ENCODE measurements around the gene NDUFS7.

NDUFS7 gene

GRCh38 chr19:1401138-1401888 lies 17.6 kb downstream of the NDUFS7 start, which contains the start of gene GAMT:
Gene GAMT, minus strand, starts transcription at chr19:1401542. Its CDS starts 66 bp downstream, at chr19:1401476.
- no peak for FAIRE-seq

DNA sequence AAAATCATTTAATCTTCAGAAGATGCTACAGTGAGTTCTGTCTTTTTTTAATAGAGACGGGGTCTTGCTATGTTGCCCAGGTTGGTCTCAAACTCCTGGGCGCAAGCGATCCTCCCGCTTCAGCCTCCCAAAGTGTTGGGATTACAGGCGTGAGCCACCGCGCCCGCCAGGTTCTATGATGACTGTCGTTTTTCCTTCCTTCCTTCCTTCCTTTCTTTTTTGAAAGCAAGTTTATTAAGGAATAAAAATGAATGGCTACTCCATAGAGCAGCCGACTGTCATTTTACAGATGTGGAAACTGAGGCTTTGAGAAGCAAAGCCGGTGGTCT lies 18.1 kb downstream of the NDUFS7 start:
- no peak for FAIRE-seq

- FAIRE-seq = no peak
Observed at GRCh38 chr19:1402411-1403070, 18.8 kb downstream of the NDUFS7 start.

DNA sequence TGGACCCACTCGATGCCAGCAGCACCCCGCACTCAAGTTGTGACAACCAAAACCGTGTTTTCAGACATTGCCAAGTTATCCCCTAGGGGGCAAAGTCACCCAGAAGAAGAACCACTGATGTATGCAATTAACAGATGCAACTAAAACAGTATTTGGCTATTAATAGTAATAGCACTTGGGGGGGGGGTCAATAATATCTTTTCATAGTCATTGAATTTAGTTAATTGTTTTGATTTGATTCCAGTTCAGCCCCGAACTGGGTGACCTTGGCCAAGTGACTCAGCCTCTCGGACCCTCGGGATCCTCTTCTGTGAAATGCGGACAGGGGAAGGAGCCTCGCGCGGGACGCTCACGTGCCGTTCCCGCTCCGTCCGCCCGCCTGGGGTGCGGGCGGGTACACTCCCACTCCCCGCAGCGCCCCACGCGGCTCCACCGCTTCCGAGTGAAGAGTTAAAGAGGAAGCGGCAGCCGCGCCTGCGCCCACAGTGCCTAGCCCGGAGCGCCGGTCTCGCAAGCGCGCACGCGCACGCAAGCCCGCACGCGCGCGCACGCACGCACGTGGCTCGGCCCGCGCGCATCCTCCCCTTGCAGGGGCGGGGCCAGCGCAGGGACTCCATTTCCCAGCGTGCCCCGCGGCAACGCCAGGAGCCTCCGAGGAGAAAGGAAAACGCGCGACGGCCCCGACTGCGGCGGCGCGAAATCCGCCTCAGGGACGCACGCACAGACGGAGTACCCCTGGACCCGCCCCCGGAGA lies 23.2 kb downstream of the NDUFS7 start:
- FAIRE-seq = no peak

GRCh38 chr19:1407528-1408299 lies 24.0 kb downstream of the NDUFS7 start, which contains the start of gene DAZAP1:
Gene DAZAP1, plus strand, starts transcription at chr19:1407586. Its CDS starts 188 bp downstream, at chr19:1407774.
- no peak for FAIRE-seq

DNA sequence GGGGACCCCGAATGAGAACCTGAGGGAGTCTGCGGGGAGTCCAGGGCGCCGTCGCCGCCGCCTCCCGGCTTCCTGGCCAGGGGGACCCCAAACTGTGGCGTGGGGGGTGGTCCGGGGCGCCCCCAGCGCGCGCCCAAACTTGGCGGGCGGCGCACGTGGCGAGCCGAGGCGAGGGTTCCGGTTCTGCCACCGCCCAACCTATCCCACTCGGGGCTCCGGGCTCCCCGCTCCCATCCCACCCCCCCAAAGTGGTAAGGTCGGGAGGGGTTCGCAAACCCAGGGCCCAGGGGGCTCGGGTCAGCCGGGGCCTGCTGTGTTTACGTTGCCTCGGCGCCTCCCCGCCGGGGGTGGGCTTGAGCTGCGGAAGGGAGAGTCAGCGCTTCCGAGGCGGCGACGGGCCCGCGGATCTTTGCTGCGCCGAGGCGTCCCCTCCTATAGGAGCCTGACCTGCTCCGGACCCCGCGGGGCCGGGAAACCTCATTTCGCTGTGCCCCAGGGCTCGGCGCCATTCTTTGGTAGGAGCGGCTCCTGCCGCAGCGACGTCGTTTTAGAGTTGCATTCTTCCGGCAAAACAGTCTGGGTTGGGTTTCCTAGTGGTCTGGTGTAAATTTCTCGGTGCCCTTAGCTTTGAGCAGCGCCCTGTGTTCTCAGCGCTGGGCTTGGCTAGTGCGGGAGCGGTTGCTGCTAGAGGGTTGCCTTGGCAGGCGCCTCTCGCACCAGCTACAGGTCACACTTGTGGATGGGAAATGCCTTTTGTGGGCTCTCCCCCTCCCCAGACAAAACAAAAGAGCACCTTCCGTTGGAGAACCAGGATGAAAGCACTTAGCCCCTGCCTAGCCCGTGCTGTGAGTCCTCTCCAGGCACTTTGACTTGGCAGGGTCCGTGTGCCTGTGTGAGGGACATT lies 24.8 kb downstream of the NDUFS7 start:
- FAIRE-seq = no peak

- no peak for FAIRE-seq
Observed at GRCh38 chr19:1409204-1410005, 25.7 kb downstream of the NDUFS7 start.

DNA sequence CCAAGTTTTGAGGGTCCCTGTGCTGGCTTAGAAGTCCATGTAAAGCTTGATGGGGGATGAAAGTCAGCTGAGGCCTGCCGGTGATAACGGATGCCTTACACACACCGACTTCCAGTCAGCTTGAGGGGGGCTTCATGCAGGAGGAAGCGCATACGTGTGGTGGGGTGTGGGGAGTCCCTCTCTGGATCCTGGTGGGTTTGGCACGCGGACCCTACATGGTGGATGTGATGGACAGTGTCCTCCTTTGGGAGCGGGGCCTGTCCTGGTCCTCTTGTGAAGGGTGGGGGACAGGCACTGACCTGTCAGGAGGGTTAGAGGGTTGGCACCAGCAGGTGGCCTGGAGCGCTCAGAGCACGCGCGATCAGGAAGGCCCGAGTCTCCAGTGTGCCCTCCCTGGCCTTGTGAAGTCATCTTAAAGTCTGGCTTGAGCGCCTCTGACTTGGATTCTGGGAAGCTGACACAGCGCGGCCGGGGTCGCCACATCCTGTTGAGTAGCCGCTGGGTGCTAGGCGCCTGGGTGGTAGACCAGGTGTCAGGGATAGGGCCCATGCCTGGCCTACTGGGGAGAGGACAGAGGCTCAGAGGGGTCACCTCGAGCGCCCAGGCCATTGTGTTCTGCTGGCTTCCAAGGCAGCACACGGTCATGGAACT lies 26.6 kb downstream of the NDUFS7 start:
- no peak for FAIRE-seq

- no peak for FAIRE-seq
Observed at GRCh38 chr19:1410789-1411188, 27.1 kb downstream of the NDUFS7 start.

DNA sequence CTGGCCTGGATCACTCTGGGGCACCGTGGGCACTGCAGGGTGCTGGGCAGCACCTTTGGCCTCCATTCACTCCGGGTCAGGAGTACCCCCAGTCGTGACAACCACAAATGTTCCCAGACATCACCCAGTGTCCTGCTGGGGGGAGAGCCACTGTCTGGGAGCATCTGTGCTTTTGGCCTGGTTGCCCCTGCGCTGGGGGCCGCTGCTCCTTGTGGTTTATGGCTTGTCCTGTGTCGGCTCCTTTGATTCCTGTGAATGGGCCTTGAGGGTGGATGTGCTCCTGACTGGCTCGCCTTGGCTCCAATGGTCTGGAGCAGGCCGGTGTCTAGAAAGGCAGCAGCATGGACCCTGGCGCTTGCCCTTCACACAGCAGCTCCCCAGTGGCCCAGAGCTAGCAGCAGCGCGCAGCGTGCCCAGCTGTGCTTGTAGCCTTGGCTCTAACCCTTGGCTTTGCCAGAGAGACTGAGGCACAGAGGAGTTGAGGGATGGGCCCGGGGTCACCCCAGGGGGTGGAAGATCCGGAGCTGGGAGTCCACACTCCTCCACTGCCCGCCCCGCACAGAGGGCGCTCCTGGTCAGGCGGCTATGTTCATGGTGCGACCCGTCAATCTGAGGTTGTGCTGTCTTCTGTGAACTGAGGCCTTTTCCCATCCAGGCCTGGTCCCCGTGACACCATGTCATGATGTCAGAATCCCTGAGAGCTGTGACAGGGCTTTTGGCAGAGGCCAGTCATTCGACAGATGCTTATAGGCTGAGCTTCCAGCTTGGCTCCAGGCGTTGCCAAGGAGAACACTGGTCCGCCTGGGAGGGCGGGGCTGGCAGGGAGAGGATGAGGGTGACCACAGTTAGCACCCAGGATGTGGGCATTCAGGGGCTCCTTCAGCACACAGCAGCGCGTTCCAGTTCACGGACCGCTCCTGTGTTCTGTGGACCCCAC lies 27.8 kb downstream of the NDUFS7 start:
- no peak for FAIRE-seq

- FAIRE-seq = no peak
Observed at GRCh38 chr19:1412323-1412923, 28.7 kb downstream of the NDUFS7 start.

- FAIRE-seq = no peak
Observed at GRCh38 chr19:1412995-1413800, 29.5 kb downstream of the NDUFS7 start.

- no peak for FAIRE-seq
Observed at GRCh38 chr19:1416014-1416841, 32.5 kb downstream of the NDUFS7 start.

DNA sequence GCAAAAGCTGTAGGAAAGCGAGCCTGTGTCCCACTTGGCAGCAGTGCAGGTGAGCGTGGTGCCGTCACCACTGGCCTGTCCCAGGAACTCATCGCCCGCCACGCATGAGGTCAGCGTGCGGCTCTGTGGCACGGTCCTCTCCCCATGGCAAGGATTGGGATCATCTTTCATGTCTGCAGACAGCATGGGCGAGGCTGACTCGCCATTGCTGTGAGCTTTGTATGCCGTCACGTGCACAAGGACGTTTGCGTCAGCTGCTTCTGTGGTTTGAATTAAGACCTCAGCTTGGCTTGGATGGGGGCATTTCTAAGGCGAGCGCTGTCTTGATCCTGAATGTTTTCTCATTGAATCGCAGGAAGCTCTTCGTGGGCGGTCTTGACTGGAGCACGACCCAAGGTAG lies 33.4 kb downstream of the NDUFS7 start:
- no peak for FAIRE-seq

DNA sequence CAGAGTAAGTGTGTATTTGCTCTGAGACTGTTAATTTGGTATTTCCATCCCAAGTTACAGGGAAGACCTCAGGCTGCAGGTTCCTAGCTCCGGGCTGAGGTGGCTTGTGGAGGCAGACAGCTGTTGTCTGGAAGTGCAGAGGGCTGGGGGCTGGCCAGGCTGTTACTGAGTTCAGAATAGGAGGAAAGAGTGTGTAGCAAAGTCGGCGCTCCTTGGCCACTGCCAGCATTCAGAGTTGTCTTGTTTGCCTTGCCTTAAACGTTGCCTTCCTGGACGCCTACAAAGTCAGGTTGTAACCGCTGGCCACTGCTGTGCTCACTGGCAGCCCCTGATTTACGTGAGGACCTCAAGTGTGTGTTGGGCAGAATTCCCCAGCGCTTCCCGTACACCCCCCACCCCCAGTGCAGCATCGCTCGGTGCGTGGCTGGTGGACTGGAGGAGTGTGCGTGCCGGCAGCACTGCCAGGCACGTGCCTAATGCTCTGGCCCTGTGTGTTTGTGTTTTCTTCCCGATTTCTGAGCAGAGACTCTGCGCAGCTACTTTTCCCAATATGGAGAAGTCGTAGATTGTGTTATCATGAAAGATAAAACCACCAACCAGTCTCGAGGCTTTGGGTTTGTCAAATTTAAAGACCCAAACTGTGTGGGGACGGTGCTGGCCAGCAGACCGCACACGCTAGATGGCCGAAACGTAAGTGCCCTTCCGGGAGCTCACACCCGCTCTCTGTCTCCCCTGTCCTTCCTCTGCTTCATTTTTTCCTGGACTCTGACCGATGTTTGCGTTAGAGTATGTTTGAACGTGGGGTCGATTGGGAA lies 34.2 kb downstream of the NDUFS7 start:
- no peak for FAIRE-seq

DNA sequence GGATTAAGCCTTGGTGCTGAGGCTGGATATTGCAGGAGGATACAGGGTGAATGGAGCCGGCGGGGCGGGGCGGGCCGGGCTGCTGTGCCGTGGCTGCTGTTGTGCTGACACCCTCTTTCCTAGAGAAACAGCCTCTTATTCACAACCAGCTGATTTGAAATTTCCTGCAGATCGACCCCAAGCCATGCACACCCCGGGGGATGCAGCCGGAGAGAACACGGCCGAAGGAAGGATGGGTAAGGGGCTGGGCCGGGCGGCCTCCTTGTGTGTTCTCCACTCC lies 34.7 kb downstream of the NDUFS7 start:
- FAIRE-seq = no peak
